HG02884 (cell line): ENCODE measurements around the gene FAM131B.
"Not testable (repeated sequence)": the region's sequence is repeated elsewhere in the genome, so short reads cannot be mapped to it uniquely, and the experiment has no call there.

Experiments used
- ATAC-seq: cut with Tn5 transposase; IDR thresholded peaks from one replicate; pipeline ENCODE4 v1.9.1; 2021; ENCODE audit warnings: mild to moderate bottlenecking, moderate library complexity; ENCODE audit not compliant: unreplicated experiment

FAM131B gene

DNA sequence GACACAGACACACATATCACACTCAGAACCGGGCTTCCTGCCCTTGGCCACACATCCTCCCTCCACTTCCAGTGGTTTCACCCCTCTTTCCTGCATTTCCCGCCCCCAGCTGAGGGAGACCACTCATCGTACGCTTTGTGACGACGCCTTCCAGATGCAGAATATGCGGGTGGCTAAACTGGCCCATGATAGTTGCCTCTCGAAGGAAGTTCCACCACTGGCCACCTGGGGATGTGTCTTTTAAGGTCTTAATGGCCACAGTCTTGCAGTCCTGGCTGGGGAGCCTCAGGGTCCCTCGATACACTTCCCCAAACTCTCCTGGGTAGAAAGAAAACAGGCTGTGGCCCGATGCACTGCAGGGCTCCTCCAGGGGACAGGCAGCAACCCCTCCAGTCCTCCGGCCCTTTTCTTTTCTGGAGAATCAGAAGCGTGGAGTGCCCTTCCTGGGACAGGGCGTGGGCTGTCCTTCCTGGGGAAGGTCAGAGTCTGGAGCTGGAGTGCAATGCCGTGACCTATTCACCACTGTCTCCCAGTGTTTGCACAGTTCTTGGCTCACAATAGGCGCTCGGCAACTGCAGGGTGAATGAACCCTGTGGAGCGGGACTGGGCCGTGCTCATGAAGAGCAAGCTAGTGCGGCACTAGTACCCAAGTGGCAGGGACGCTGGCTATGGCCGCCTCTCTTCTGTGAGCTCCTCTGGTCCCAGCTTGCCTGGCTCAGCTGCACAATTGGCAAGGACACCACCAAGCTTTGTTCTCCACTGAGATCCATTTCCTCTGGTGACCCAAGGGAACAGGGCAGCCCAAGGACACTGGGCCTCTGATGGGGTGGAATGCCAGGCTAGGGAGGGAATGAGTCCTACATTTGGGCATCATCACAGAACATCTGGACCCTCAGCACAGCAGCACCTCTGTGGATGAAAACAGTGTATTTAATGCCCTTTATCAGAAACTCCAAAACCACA, 33.0 kb upstream of the FAM131B start:
- ATAC-seq = no peak

- ATAC-seq = no peak
Measured at GRCh38 chr7:143394777-143395176, 32.3 kb upstream of the FAM131B start.

GRCh38 chr7:143394068-143394467, 31.6 kb upstream of the FAM131B start:
- ATAC-seq = no peak

GRCh38 chr7:143393267-143394041, 30.9 kb upstream of the FAM131B start:
- ATAC-seq = no peak

- no peak for ATAC-seq
Measured at GRCh38 chr7:143392875-143393266, 30.4 kb upstream of the FAM131B start.

GRCh38 chr7:143392427-143392826, 29.9 kb upstream of the FAM131B start:
- ATAC-seq = not testable (repeated sequence)

GRCh38 chr7:143391462-143392404, 29.2 kb upstream of the FAM131B start:
- no peak for ATAC-seq

DNA sequence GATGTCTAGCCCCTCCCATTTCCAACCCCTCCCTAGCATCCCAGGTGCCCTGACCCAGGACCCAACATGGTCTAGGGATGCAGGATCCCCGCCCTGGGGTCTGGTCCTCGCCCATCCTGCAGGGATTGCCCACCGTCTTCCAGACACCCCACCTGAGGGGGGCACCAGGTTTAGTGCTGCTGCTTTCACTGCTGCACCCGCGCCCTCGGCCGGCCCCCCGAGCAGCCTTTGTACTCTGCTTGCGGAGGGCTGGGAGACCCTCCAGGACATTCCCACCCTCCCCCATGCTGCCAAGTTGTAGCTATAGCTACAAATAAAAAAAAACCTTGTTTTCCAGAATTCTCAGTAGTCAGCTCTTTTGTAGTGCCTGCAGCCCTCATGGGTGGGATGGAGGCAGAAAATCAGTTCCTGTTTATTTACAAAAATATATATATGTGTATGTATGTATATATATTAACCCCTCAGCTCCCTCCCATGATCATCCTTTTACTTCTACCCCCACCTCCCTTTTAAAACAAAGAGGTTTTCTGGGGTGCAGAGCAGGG, 28.3 kb upstream of the FAM131B start:
- ATAC-seq = no peak

DNA sequence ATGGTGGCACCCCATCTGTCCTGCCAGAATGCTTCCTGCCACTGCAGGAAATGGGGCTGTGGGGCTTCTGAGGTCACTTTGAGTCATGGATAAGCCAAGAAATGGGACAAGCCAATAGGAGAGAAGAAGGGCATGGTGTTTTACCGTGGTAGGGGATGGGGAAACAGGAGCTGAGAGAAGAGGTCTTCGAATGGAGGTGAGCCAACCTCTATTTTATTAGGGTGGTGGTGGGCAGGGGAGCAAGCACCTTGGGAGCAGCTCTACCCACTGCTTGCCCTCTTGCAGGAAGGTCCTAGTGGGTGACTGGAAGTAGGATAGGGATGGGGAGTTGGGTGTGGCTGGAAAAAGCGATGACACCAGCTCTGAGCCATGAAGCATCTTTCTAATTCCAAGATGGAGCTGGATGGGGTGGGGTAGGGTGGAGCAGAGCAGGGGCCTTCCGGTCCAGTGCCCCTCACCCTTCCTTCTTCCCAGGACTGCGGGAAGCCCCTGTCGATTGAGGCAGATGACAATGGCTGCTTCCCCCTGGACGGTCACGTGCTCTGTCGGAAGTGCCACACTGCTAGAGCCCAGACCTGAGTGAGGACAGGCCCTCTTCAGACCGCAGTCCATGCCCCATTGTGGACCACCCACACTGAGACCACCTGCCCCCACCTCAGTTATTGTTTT, 27.7 kb upstream of the FAM131B start:
- no peak for ATAC-seq

GRCh38 chr7:143389316-143390103, 27.0 kb upstream of the FAM131B start:
- ATAC-seq = no peak

DNA sequence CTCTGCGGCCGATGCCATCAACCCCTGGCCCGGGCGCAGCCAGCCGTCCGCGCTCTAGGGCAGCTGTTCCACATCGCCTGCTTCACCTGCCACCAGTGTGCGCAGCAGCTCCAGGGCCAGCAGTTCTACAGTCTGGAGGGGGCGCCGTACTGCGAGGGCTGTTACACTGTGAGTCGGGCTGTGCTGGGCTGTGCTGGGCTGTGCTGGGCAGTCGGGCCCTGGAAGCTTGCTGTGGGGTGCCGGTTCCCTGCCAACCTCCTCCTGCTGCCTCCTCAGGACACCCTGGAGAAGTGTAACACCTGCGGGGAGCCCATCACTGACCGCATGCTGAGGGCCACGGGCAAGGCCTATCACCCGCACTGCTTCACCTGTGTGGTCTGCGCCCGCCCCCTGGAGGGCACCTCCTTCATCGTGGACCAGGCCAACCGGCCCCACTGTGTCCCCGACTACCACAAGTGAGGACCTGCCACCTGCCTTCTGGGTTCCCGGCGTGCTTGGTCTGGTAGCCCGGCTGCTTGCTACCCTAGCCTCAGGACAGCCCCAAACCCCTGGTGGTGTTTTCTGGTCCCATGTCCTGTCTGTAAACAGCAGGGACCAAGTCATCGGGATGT, 26.1 kb upstream of the FAM131B start:
- no peak for ATAC-seq

- ATAC-seq = no peak
Measured at GRCh38 chr7:143388051-143388450, 25.5 kb upstream of the FAM131B start.

GRCh38 chr7:143387156-143387975, 24.9 kb upstream of the FAM131B start:
- ATAC-seq = no peak

DNA sequence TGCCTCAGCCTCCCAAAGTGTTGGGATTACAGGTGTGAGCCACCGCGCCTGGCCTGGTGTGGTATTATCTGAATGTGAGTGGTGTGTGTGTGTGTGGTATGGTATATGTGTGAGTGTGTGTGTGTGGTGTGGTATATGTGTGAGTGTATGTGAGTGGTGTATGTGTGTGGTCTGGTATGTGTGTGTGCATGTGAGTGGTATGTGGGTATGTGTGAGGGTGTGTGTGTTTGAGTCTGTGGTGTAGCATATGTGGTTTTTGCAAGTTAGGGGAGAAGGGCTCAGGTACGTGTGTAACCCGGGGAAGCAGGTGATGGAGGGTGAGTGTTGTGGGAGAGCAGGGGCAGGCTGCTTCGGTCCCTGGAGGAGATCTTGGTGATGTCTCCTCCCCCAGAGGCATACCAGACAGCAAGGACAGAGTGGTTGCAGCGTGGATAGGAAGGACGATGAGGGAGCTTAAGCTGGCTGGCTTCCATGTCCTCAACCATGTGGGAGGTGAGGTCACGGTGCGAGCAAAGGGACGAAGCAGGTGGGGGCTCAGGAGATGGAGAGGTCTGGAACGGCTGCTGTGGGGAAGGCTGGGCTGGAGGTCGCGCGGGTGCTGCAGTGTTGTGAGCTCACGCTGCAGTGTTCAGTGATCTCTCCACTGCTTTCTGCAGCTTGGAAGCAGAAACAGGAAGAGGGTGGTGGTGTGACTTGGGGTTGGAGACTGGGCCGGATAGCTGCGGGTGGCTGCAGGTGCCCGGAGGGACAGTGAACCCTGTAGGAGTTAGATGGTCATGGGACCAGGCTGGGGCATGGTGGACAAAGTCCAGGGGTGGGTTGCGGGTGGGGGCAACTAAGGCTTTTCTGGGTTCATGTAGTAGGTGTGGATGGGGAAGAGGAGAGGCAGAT, 23.6 kb upstream of the FAM131B start:
- no peak for ATAC-seq

GRCh38 chr7:143384661-143385631, 22.4 kb upstream of the FAM131B start:
- ATAC-seq = no peak

- ATAC-seq = no peak
Measured at GRCh38 chr7:143384148-143384547, 21.6 kb upstream of the FAM131B start.
